D721Med (cell line): ENCODE measurements around the gene CD82.

ENCODE experiments used
- DNase-seq: peaks from one replicate; pipeline ENCODE4 v3.0.0; 2011; ENCODE audit warnings: low spot score; ENCODE audit not compliant: insufficient read length
- FAIRE-seq: peaks from 2 replicates; lab custom pipeline; 2011; peaks lifted over from hg19 to GRCh38; lab: Jason Lieb, UNC
- CTCF ChIP-seq: IDR thresholded peaks from 2 replicates; pipeline ENCODE4 v1.5.1; 2012; ENCODE audit warnings: mild to moderate bottlenecking, control low read depth; ENCODE audit not compliant: insufficient read depth; ENCODE audit errors: missing control alignments

The CD82 gene

GRCh38 chr11:44661311-44661717 is 95.9 kb downstream of the CD82 start:
- TF ChIP-seq CTCF: no peak
- DNase-seq (no peak), FAIRE-seq (no peak)
